GM23338 (cell line): ENCODE data around the gene CGNL1.

ENCODE experiments used
- CREB1 ChIP-seq: fragments of 250-450 bp; sonication (Bioruptor Pico); IDR thresholded peaks from 2 replicates; pipeline ENCODE4 v1.5.0; 2020; ENCODE audit warnings: low read depth, mild to moderate bottlenecking, moderate library complexity
- EZH2 ChIP-seq: fragments of 200-600 bp; sonication (generic); IDR thresholded peaks from one replicate; pipeline ENCODE4 v1.8.0; 2017; ENCODE audit warnings: antibody characterized with exemption, mild to moderate bottlenecking, low read depth; ENCODE audit not compliant: unreplicated experiment
- EZH2phosphoT487 ChIP-seq: fragments of 200-600 bp; sonication (generic); IDR thresholded peaks from one replicate; pipeline ENCODE4 v1.8.1; 2018; ENCODE audit warnings: antibody characterized with exemption; ENCODE audit not compliant: unreplicated experiment
- JUNB ChIP-seq: IDR thresholded peaks from one replicate; pipeline ENCODE4 v1.6.1; 2016; ENCODE audit warnings: antibody characterized with exemption; ENCODE audit not compliant: unreplicated experiment
- POLR2AphosphoS5 ChIP-seq: IDR thresholded peaks from 2 replicates; pipeline ENCODE4 v1.6.1; 2016; ENCODE audit warnings: antibody characterized with exemption, low read depth
- STAT1 ChIP-seq: IDR thresholded peaks from one replicate; pipeline ENCODE4 v1.6.1; 2016; ENCODE audit warnings: antibody characterized with exemption; ENCODE audit not compliant: unreplicated experiment
- TF ChIP-seq, protein P1 (sequence below): IDR thresholded peaks from one replicate; pipeline ENCODE4 v1.6.1; 2018; ENCODE audit warnings: antibody characterized with exemption; ENCODE audit not compliant: unreplicated experiment
- TF ChIP-seq, protein P2 (sequence below): IDR thresholded peaks from 2 replicates; pipeline ENCODE4 v1.6.1; 2016; ENCODE audit warnings: antibody characterized with exemption
- TF ChIP-seq, protein P3 (sequence below), 2 experiments: fragments of 200-600 bp in 1 of 2; sonication (generic) in 1 of 2; conservative IDR thresholded peaks; 2 replicates each; pipeline versions ENCODE4 v1.5.1 to v1.6.1; 2016 to 2017; ENCODE audit warnings: antibody characterized with exemption in 2 of 2, low read depth in 2 of 2, mild to moderate bottlenecking in 2 of 2, moderate library complexity in 1 of 2

DNA sequence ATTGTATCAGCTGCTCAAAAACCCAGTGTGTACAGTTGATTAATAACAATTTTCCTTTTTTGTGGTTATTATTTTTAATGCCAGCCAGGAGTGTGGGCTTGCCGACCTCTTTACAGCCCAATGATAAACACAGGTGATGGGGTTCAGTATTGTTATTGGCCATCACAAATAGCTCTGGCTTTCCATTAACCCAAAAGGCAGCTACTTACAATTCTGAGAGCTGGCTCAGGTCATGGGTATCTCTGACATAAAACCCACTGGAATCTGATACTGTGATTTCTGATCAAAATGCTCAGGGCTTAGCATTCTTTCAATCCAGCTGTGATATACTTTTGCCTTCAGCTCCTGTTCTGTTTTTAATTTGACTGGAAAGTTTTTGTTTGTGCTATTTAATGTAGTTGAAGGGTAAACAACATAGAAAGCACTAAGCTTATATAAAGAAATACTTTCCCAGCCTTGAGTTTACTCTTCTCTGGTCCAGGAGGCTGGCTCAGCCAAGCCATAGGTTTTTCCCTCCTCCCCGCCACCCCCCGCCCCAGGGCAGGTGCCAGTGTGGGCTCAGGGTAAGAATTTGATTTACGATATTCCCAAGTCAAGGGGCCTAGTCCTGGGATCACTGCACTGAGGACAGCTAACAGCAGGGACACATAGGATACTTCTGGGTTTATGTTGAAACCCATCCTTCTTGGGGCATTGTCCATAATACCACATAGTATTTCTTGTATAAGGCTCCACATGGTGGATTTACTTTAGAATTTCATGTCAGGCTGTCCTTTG is 161.4 kb downstream of the CGNL1 start:
- TF ChIP-seq, protein P1, sequence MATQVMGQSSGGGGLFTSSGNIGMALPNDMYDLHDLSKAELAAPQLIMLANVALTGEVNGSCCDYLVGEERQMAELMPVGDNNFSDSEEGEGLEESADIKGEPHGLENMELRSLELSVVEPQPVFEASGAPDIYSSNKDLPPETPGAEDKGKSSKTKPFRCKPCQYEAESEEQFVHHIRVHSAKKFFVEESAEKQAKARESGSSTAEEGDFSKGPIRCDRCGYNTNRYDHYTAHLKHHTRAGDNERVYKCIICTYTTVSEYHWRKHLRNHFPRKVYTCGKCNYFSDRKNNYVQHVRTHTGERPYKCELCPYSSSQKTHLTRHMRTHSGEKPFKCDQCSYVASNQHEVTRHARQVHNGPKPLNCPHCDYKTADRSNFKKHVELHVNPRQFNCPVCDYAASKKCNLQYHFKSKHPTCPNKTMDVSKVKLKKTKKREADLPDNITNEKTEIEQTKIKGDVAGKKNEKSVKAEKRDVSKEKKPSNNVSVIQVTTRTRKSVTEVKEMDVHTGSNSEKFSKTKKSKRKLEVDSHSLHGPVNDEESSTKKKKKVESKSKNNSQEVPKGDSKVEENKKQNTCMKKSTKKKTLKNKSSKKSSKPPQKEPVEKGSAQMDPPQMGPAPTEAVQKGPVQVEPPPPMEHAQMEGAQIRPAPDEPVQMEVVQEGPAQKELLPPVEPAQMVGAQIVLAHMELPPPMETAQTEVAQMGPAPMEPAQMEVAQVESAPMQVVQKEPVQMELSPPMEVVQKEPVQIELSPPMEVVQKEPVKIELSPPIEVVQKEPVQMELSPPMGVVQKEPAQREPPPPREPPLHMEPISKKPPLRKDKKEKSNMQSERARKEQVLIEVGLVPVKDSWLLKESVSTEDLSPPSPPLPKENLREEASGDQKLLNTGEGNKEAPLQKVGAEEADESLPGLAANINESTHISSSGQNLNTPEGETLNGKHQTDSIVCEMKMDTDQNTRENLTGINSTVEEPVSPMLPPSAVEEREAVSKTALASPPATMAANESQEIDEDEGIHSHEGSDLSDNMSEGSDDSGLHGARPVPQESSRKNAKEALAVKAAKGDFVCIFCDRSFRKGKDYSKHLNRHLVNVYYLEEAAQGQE, result no peak
- TF ChIP-seq, protein P2, sequence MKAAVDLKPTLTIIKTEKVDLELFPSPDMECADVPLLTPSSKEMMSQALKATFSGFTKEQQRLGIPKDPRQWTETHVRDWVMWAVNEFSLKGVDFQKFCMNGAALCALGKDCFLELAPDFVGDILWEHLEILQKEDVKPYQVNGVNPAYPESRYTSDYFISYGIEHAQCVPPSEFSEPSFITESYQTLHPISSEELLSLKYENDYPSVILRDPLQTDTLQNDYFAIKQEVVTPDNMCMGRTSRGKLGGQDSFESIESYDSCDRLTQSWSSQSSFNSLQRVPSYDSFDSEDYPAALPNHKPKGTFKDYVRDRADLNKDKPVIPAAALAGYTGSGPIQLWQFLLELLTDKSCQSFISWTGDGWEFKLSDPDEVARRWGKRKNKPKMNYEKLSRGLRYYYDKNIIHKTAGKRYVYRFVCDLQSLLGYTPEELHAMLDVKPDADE, result no peak
- TF ChIP-seq, protein P3, sequence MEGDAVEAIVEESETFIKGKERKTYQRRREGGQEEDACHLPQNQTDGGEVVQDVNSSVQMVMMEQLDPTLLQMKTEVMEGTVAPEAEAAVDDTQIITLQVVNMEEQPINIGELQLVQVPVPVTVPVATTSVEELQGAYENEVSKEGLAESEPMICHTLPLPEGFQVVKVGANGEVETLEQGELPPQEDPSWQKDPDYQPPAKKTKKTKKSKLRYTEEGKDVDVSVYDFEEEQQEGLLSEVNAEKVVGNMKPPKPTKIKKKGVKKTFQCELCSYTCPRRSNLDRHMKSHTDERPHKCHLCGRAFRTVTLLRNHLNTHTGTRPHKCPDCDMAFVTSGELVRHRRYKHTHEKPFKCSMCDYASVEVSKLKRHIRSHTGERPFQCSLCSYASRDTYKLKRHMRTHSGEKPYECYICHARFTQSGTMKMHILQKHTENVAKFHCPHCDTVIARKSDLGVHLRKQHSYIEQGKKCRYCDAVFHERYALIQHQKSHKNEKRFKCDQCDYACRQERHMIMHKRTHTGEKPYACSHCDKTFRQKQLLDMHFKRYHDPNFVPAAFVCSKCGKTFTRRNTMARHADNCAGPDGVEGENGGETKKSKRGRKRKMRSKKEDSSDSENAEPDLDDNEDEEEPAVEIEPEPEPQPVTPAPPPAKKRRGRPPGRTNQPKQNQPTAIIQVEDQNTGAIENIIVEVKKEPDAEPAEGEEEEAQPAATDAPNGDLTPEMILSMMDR (conservative IDR thresholded peaks at IDR 0.05; ENCODE audit: low read depth in 2 of 2), result no peak
- TF ChIP-seq EZH2, result no peak
- no peak for TF ChIP-seq CREB1 (CRISPR knock-in tag)
- no peak for TF ChIP-seq POLR2AphosphoS5
- no peak for TF ChIP-seq EZH2phosphoT487
- TF ChIP-seq STAT1, result no peak
- TF ChIP-seq JUNB, result no peak
